Measurements from ENCODE around the gene ARX. TPM values are rescaled to one million over a fixed set of nuclear protein-coding genes. Genes with fewer than 3 reads are reported as not detected.

Gene ARX
- total RNA-seq, 1 experiment from 2014 or later: 0.24 TPM

DNA sequence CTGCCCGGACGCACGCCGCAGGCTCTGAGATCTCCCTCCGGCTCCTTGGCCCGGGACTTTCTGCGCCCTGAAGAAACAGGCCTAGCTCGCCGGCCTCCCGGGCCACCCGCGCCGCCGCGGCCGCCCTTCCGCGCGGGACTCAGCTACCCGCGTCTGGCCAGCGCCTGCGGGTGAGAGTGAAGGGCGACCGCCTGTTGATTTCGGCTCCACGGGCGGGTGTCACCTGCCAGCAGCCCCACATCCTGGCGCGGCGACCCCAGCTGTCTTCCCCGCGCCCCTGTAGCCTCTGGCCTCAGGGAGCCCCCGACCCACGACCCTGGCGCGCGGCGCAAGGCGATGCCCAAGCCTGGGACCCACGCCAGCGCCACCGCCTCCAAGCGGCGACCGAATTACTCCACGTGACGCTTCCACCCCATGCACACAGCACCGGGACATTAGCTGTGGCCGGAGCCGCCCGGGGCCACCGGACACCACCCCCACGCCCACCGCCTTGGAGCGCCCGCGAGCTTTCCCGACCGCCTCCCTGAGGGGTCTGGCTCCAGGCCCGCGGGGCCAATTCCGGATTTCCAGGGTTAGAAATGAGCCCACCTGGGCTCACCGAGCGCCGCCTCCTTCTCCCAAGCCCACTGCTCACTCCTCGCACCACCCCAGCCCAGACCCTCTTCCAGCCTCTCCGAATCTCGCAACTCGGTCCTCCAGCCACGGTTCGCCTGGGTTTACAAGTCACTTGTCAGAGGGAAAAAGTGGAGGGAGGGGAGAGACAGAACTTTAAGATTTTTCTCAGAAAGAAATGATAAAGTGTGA lies 10.2 kb downstream of the ARX start:
- TF ChIP-seq, protein P1, sequence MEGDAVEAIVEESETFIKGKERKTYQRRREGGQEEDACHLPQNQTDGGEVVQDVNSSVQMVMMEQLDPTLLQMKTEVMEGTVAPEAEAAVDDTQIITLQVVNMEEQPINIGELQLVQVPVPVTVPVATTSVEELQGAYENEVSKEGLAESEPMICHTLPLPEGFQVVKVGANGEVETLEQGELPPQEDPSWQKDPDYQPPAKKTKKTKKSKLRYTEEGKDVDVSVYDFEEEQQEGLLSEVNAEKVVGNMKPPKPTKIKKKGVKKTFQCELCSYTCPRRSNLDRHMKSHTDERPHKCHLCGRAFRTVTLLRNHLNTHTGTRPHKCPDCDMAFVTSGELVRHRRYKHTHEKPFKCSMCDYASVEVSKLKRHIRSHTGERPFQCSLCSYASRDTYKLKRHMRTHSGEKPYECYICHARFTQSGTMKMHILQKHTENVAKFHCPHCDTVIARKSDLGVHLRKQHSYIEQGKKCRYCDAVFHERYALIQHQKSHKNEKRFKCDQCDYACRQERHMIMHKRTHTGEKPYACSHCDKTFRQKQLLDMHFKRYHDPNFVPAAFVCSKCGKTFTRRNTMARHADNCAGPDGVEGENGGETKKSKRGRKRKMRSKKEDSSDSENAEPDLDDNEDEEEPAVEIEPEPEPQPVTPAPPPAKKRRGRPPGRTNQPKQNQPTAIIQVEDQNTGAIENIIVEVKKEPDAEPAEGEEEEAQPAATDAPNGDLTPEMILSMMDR (conservative IDR thresholded peaks at IDR 0.05): no peak
- peak overlapping the region; percentile 55 for H3K4me2 ChIP-seq (ENCODE audit: insufficient read depth, insufficient read length, low read length)
- no peak overlapping the region for H2BK20ac ChIP-seq (ENCODE audit: low read depth, low read length, poor library complexity, severe bottlenecking)
- H3K27ac Mint-ChIP-seq: no peak overlapping the region
- H3K18ac ChIP-seq (ENCODE audit: insufficient read length, low read depth, low read length): no peak overlapping the region
- H3K9me3 Mint-ChIP-seq: peaks cover 6 to 8% of the 10 kb centered on the region in 2 experiments; a peak in 4 of 5 replicates
- H3K36me3 Mint-ChIP-seq (ENCODE audit: insufficient read depth in 1 of 3, low read depth in 3 of 3): peaks cover 0 to 10% (median 0%) of the 10 kb centered on the region in 3 experiments; a peak in 3 of 7 replicates
- peak overlapping the region; percentile 38 to 81; a peak in 4 of 5 replicates for H3K4me3 Mint-ChIP-seq
- H2BK15ac ChIP-seq (ENCODE audit: low read depth, low read length): no peak overlapping the region
- H3K27me3 ChIP-seq (ENCODE audit: insufficient read depth, low read length): peaks cover 90% of the 10 kb centered on the region
- H2AK5ac ChIP-seq (ENCODE audit: insufficient read length, low read length): no peak overlapping the region
- no peak overlapping the region for H4K5ac ChIP-seq (ENCODE audit: insufficient read length, low read depth, low read length)
- no peak overlapping the region for H3K9ac ChIP-seq (ENCODE audit: extremely low read depth, insufficient read length, low read length)
- no peak overlapping the region for H3T11ph ChIP-seq (ENCODE audit: low read length)
- H3K27me3 Mint-ChIP-seq (ENCODE audit: low read depth): peaks cover 98% of the 10 kb centered on the region
- H4K91ac ChIP-seq (ENCODE audit: insufficient read length, low read depth, low read length): no peak overlapping the region
- no peak overlapping the region for H3K56ac ChIP-seq (ENCODE audit: insufficient read length, low read depth, low read length)
- H3K79me1 ChIP-seq (ENCODE audit: insufficient read depth, low read depth, low read length, poor library complexity, severe bottlenecking): no peaks in the 10 kb centered on the region
- no peaks in the 10 kb centered on the region for H3K79me2 ChIP-seq (ENCODE audit: insufficient read depth, low read length)
- no peaks in the 10 kb centered on the region for H4K20me1 ChIP-seq (ENCODE audit: control insufficient read depth, insufficient read depth, insufficient read length)
- no peak overlapping the region for H3K4ac ChIP-seq (ENCODE audit: low read depth, low read length)
- H3K14ac ChIP-seq (ENCODE audit: insufficient read depth, low read length): no peak overlapping the region
- H3K27ac ChIP-seq (ENCODE audit: insufficient read length, low read depth, low read length): no peak overlapping the region
- no CpG with 5 or more reads among the region's 72 CpGs for WGBS (ENCODE audit: extremely low coverage, insufficient read length, low lambda C conversion rate)
- H4K8ac ChIP-seq (replicated peaks; ENCODE audit: insufficient read length, low read depth, low read length): no peak overlapping the region
- peaks cover 26% of the 10 kb centered on the region for H3K23me2 ChIP-seq (ENCODE audit: insufficient read length, low read depth, low read length, poor library complexity, severe bottlenecking)
- no peak overlapping the region for H2BK12ac ChIP-seq (ENCODE audit: insufficient read length, low read depth, low read length)
- no peak overlapping the region for H2AFZ ChIP-seq (ENCODE audit: low read length)
- H2BK5ac ChIP-seq (ENCODE audit: insufficient read length, low read length): no peak overlapping the region
- no peak overlapping the region for H2BK120ac ChIP-seq (ENCODE audit: low read depth, low read length, poor library complexity, severe bottlenecking)
- no peaks in the 10 kb centered on the region; the same call in 1 of the 2 replicates for H3K4me1 ChIP-seq (ENCODE audit: insufficient read depth, low read length)
- no peaks in the 10 kb centered on the region for H3K9me3 ChIP-seq (ENCODE audit: control insufficient read depth, low read depth, low read length)
- no peak for DNase-seq
- no peak overlapping the region for H3K23ac ChIP-seq (ENCODE audit: insufficient read length, low read depth, low read length)
- H3K4me1 Mint-ChIP-seq: peaks cover 39 to 69% of the 10 kb centered on the region in 2 experiments
